ENCODE measurements around the gene USH1C.

DNA sequence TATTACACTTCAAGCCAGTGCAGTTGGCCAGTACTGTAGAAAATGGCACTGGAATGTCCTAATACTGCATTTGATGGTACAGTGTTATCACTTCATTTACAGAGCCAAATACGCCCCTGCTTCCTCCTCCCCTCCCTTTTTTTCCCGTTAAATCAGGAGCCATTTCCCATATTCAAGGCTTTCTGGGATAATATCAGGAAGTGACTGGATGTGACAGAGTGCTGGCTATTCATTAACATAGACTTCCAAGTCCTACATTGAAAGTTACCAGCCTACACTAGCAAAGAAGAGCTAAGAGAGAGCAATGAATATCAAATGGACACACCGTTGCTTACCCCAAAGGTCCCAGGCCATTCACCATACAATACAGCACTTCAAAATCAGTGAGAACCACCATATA is 35.4 kb downstream of the USH1C start:
- TF ChIP-seq, protein P1, sequence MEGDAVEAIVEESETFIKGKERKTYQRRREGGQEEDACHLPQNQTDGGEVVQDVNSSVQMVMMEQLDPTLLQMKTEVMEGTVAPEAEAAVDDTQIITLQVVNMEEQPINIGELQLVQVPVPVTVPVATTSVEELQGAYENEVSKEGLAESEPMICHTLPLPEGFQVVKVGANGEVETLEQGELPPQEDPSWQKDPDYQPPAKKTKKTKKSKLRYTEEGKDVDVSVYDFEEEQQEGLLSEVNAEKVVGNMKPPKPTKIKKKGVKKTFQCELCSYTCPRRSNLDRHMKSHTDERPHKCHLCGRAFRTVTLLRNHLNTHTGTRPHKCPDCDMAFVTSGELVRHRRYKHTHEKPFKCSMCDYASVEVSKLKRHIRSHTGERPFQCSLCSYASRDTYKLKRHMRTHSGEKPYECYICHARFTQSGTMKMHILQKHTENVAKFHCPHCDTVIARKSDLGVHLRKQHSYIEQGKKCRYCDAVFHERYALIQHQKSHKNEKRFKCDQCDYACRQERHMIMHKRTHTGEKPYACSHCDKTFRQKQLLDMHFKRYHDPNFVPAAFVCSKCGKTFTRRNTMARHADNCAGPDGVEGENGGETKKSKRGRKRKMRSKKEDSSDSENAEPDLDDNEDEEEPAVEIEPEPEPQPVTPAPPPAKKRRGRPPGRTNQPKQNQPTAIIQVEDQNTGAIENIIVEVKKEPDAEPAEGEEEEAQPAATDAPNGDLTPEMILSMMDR (IDR thresholded peaks at IDR 0.05), result no peak
- no peak for TF ChIP-seq ZFX (IDR thresholded peaks at IDR 0.05; ENCODE audit: borderline replicate concordance)
